Measurements from ENCODE around the gene EPO. TPM values are rescaled to one million over a fixed set of nuclear protein-coding genes. Genes with fewer than 3 reads are reported as not detected.

The EPO gene
- total RNA-seq = not detected in 3 replicates
- long read RNA-seq = 0 reads

DNA sequence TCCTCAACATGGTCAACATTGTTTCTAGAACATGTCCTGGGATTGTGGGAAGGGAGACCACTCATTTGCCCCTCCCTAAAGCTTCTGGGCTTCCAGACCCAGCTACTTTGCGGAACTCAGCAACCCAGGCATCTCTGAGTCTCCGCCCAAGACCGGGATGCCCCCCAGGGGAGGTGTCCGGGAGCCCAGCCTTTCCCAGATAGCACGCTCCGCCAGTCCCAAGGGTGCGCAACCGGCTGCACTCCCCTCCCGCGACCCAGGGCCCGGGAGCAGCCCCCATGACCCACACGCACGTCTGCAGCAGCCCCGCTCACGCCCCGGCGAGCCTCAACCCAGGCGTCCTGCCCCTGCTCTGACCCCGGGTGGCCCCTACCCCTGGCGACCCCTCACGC lies at the start of gene EPO:
Gene EPO, plus strand, starts transcription at position 190 of the 392 bp plus-strand sequence. CDS start 513 bp downstream, outside the sequence.
- peak within 1 kb of the TSS; percentile 16 for H3K4me3 Mint-ChIP-seq (ENCODE audit: unreplicated experiment)
- H3K36me3 Mint-ChIP-seq (ENCODE audit: low read depth) = peaks cover 8% of the 10 kb centered on the region
- DNase-seq (ENCODE audit: low spot score) = no peak
- peaks cover 6% of the 10 kb centered on the region for H3K4me1 Mint-ChIP-seq (ENCODE audit: low read depth)
- TF ChIP-seq, protein P1, sequence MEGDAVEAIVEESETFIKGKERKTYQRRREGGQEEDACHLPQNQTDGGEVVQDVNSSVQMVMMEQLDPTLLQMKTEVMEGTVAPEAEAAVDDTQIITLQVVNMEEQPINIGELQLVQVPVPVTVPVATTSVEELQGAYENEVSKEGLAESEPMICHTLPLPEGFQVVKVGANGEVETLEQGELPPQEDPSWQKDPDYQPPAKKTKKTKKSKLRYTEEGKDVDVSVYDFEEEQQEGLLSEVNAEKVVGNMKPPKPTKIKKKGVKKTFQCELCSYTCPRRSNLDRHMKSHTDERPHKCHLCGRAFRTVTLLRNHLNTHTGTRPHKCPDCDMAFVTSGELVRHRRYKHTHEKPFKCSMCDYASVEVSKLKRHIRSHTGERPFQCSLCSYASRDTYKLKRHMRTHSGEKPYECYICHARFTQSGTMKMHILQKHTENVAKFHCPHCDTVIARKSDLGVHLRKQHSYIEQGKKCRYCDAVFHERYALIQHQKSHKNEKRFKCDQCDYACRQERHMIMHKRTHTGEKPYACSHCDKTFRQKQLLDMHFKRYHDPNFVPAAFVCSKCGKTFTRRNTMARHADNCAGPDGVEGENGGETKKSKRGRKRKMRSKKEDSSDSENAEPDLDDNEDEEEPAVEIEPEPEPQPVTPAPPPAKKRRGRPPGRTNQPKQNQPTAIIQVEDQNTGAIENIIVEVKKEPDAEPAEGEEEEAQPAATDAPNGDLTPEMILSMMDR (IDR thresholded peaks at IDR 0.05) = no peak
- peaks cover 28% of the 10 kb centered on the region for H3K27me3 Mint-ChIP-seq (ENCODE audit: low read depth)
- H3K27ac Mint-ChIP-seq (ENCODE audit: unreplicated experiment) = no peak within 1 kb of the TSS
- peaks cover 14% of the 10 kb centered on the region for H3K9me3 Mint-ChIP-seq (ENCODE audit: low read depth)

DNA sequence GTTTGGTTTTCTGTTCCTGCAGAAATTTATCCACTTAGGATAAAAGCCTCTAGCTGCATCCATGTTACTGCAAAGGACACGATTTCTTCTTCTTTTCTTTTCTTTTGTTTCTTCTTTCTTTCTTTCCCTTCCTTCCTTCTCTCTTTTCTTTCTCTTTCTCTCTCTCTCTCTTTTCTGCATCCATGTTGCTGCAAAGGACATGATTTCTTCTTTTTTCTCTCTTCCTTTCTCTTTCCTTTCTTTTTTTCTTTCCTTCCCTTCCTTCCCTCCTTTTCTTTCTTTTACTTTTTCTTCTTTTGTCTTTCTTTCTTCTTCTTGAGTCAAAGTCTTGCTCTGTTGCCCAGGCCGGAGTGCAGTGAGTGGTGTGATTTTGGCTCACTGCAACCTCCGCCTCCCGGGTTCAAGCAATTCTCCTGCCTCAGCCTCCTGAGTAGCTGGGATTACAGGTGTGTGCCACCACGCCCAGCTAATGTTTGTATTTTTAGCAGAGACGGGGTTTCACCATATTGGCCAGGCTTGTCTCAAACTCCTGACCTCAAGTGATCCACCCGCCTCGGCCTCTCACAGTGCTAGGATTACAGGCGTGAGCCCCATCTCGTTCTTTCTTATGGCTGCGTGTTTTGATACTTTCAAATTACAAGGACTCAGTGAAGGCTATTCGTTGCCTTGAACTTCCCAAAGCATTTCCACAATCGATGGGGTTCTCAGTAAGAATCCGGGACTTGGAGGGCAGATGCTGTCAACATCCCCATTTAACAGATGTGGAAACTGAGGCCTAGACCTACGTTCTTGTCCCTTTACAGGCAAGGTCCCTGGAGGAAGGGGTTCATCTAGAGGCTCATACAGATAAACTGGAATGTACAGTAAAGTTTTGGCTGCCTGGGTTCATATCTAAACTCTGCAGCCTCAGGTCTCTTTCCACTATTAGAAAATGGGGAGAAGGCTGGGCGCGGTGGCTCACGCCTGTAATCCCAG lies 48.6 kb upstream of the EPO start:
- H3K27ac Mint-ChIP-seq (ENCODE audit: unreplicated experiment) = no peak overlapping the region
- DNase-seq (ENCODE audit: low spot score) = no peak
- H3K27me3 Mint-ChIP-seq (ENCODE audit: low read depth) = peaks cover 4% of the 10 kb centered on the region
- peaks cover 6% of the 10 kb centered on the region for H3K4me1 Mint-ChIP-seq (ENCODE audit: low read depth)
- TF ChIP-seq, protein P1 (IDR thresholded peaks at IDR 0.05) = no peak
- H3K4me3 Mint-ChIP-seq (ENCODE audit: unreplicated experiment) = no peak overlapping the region
- no peaks in the 10 kb centered on the region for H3K36me3 Mint-ChIP-seq (ENCODE audit: low read depth)
- H3K9me3 Mint-ChIP-seq (ENCODE audit: low read depth) = no peaks in the 10 kb centered on the region

DNA sequence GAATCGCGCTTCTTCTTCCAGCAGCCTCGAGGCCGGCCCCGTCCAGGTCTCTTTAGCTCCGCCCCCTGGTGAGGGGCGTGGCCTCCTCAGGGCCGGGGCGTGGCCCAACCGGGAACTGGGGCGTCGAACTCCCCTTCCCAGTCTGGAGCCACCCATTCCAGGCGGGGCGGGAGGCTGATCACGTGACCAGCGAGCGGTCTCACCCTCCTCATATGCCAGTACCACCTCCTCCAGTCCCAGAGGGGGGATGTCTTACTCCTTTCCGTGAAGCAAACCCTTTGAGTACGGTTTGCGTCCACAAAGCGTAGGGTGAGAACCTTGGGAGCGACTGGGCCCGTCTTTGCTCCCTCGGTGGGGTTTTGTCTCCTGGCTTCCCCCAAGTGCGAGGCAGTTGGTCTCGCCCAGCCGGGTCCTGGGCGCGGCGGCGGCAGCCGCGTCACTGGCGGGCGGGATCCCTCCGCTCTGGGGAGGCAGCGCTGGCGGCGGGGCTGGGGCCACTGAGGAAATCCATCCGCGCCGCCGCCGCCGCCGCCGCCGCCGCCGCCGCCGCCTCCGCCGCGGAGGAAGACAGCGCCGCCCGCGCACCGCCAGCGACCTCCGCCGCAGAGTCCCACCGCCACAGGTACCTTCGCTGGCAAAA lies 46.8 kb upstream of the EPO start, which contains the start of gene GNB2:
Gene GNB2, plus strand, starts transcription at position 439 of the 640 bp plus-strand sequence. CDS start 2,526 bp downstream, outside the sequence.
- Mint-ChIP-seq H3K4me3 (ENCODE audit: unreplicated experiment) (peak within 1 kb of the TSS; percentile 93), H3K27ac (ENCODE audit: unreplicated experiment) (peak within 1 kb of the TSS; percentile 97), H3K27me3 (ENCODE audit: low read depth) (peaks cover 3% of the 10 kb centered on the region), H3K4me1 (ENCODE audit: low read depth) (peaks cover 6% of the 10 kb centered on the region), H3K36me3 (ENCODE audit: low read depth) (peaks cover 3% of the 10 kb centered on the region), H3K9me3 (ENCODE audit: low read depth) (no peaks in the 10 kb centered on the region)
- TF ChIP-seq, protein P1 (IDR thresholded peaks at IDR 0.05) = no peak
- DNase-seq (ENCODE audit: low spot score) = peak; percentile 100

DNA sequence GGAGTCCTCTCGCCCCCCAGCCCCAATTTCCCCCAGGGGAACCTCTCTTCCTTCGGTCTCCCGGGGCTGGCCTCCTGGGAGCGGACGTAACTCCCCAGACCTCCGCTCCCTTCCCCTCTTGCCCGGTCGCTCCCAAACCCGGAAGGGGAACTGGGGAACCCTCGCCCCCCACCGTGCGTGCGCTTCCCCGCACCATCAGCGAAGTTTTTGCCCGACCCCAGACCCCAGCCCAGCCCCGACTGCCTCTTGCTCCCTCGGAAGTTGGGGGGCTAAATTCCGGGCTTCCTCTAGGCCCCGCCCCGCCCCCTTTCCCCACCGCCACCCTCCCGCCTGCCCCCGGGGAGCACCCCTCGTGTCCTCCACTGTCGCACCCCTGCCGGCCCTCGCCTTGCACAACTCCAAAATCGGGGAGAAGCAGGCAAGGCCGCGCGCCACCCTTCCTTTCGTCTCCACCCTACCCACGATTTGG lies 46.3 kb upstream of the EPO start:
- Mint-ChIP-seq H3K36me3 (ENCODE audit: low read depth) (peaks cover 4% of the 10 kb centered on the region), H3K27ac (ENCODE audit: unreplicated experiment) (peak overlapping the region; percentile 88), H3K27me3 (ENCODE audit: low read depth) (peaks cover 3% of the 10 kb centered on the region), H3K4me3 (ENCODE audit: unreplicated experiment) (peak overlapping the region; percentile 93), H3K9me3 (ENCODE audit: low read depth) (no peaks in the 10 kb centered on the region), H3K4me1 (ENCODE audit: low read depth) (peaks cover 6% of the 10 kb centered on the region)
- no peak for DNase-seq (ENCODE audit: low spot score)
- TF ChIP-seq, protein P1 (IDR thresholded peaks at IDR 0.05) = no peak

All from chondrocyte (in vitro differentiated cells).